Parathyroid adenoma (tissue), 2 donors: ENCODE measurements around the gene BMF.
"Not testable (repeated sequence)": the region's sequence is repeated elsewhere in the genome, so short reads cannot be mapped to it uniquely, and the experiment has no call there.

ENCODE experiments used
- H2AFZ ChIP-seq: fragments of 300-600 bp; sonication (generic); one replicate; pipeline ENCODE4 v1.7.0; 2017; ENCODE audit warnings: antibody characterized with exemption, mild to moderate bottlenecking
- H3K27ac ChIP-seq: fragments of 300-600 bp; sonication (generic); one replicate; pipeline ENCODE4 v1.7.0; 2017
- H3K27me3 ChIP-seq: fragments of 300-600 bp; sonication (generic); one replicate; pipeline ENCODE4 v1.7.0; 2017; ENCODE audit warnings: low read length; ENCODE audit not compliant: control insufficient read depth, insufficient read depth
- H3K36me3 ChIP-seq: fragments of 300-600 bp; sonication (generic); one replicate; pipeline ENCODE4 v1.7.0; 2017; ENCODE audit warnings: low read length; ENCODE audit not compliant: control insufficient read depth, insufficient read depth
- H3K4me1 ChIP-seq: fragments of 300-600 bp; sonication (generic); one replicate; pipeline ENCODE4 v1.7.0; 2017; ENCODE audit warnings: control low read depth
- H3K4me2 ChIP-seq: fragments of 300-600 bp; sonication (generic); one replicate; pipeline ENCODE4 v1.7.0; 2017; ENCODE audit warnings: low read length
- H3K4me3 ChIP-seq: fragments of 300-600 bp; sonication (generic); one replicate; pipeline ENCODE4 v1.7.0; 2017; ENCODE audit warnings: low read depth, low read length
- H3K79me2 ChIP-seq: fragments of 300-600 bp; sonication (generic); one replicate; pipeline ENCODE4 v1.7.0; 2017; ENCODE audit warnings: control low read depth
- H3K9ac ChIP-seq: fragments of 300-600 bp; sonication (generic); one replicate; pipeline ENCODE4 v1.7.0; 2017; ENCODE audit warnings: mild to moderate bottlenecking
- H3K9me3 ChIP-seq: fragments of 300-600 bp; sonication (generic); one replicate; pipeline ENCODE4 v1.7.0; 2017; ENCODE audit warnings: low read length; ENCODE audit not compliant: control insufficient read depth
- CTCF ChIP-seq: fragments of 300-600 bp; sonication (generic); IDR thresholded peaks from one replicate; pipeline ENCODE4 v1.7.0; 2017; ENCODE audit warnings: antibody characterized with exemption, mild to moderate bottlenecking
- donor health status: primary hyperparathyroidism.

BMF gene

GRCh38 chr15:40073716-40074490 is 34.8 kb downstream of the BMF start:
- H2AFZ ChIP-seq, H3K36me3 ChIP-seq, H3K9ac ChIP-seq, H3K9me3 ChIP-seq, H3K27me3 ChIP-seq, H3K79me2 ChIP-seq, H3K4me1 ChIP-seq, H3K4me3 ChIP-seq, H3K27ac ChIP-seq, H3K4me2 ChIP-seq: not testable (repeated sequence)

GRCh38 chr15:40072216-40072990 is 36.3 kb downstream of the BMF start:
- Histone ChIP-seq H3K79me2 (no peaks in the 10 kb centered on the region), H3K27me3 (no peaks in the 10 kb centered on the region), H2AFZ (no peak overlapping the region), H3K36me3 (no peaks in the 10 kb centered on the region), H3K4me1 (peaks cover 8% of the 10 kb centered on the region), H3K4me3 (no peak overlapping the region), H3K9ac (no peak overlapping the region), H3K27ac (no peak overlapping the region), H3K9me3 (no peaks in the 10 kb centered on the region), H3K4me2 (no peak overlapping the region)
- TF ChIP-seq CTCF = no peak

GRCh38 chr15:40070608-40071218 is 38.0 kb downstream of the BMF start:
- Histone ChIP-seq H3K4me1 (peaks cover 8% of the 10 kb centered on the region), H3K9me3 (no peaks in the 10 kb centered on the region), H3K4me3 (no peak overlapping the region), H3K36me3 (no peaks in the 10 kb centered on the region), H3K79me2 (no peaks in the 10 kb centered on the region), H3K4me2 (no peak overlapping the region), H2AFZ (no peak overlapping the region), H3K9ac (no peak overlapping the region), H3K27me3 (no peaks in the 10 kb centered on the region), H3K27ac (no peak overlapping the region)
- TF ChIP-seq CTCF = no peak

GRCh38 chr15:40070166-40070557 is 38.5 kb downstream of the BMF start:
- Histone ChIP-seq H3K4me3 (no peak overlapping the region), H3K4me2 (no peak overlapping the region), H3K79me2 (no peaks in the 10 kb centered on the region), H3K9ac (no peak overlapping the region), H3K9me3 (no peaks in the 10 kb centered on the region), H3K27ac (no peak overlapping the region), H3K4me1 (peaks cover 8% of the 10 kb centered on the region), H3K36me3 (no peaks in the 10 kb centered on the region), H3K27me3 (no peaks in the 10 kb centered on the region), H2AFZ (no peak overlapping the region)
- no peak for TF ChIP-seq CTCF
